CD4-positive, alpha-beta T cell treated with Interleukin-6 at 100 ng/mL for 8 hours (primary cell): ENCODE measurements around the gene NCAM2.

ENCODE experiments used
- DNase-seq: peaks from one replicate; pipeline ENCODE4 v3.0.0-alpha.2; 2020; ENCODE audit warnings: mixed read lengths, low spot score

Gene NCAM2

GRCh38 chr21:21216047-21216446 lies 217.8 kb downstream of the NCAM2 start:
- no peak for DNase-seq

GRCh38 chr21:21226472-21226871 lies 228.3 kb downstream of the NCAM2 start:
- DNase-seq, result no peak

GRCh38 chr21:21230672-21231071 lies 232.5 kb downstream of the NCAM2 start:
- DNase-seq, result no peak

- no peak for DNase-seq
These were observed 233.7 kb downstream of the NCAM2 start for GRCh38 chr21:21231913-21232312.

GRCh38 chr21:21232320-21232719 lies 234.1 kb downstream of the NCAM2 start:
- no peak for DNase-seq

- no peak for DNase-seq
These were observed 234.8 kb downstream of the NCAM2 start for GRCh38 chr21:21233051-21233450.

GRCh38 chr21:21236996-21237395 lies 238.8 kb downstream of the NCAM2 start:
- no peak for DNase-seq

GRCh38 chr21:21238629-21239400 lies 240.6 kb downstream of the NCAM2 start:
- no peak for DNase-seq

- no peak for DNase-seq
These were observed 243.2 kb downstream of the NCAM2 start for GRCh38 chr21:21241391-21241790.

- no peak for DNase-seq
These were observed 247.8 kb downstream of the NCAM2 start for GRCh38 chr21:21246007-21246406.

GRCh38 chr21:21247424-21247823 lies 249.2 kb downstream of the NCAM2 start:
- DNase-seq, result no peak

- DNase-seq, result no peak
These were observed 263.8 kb downstream of the NCAM2 start for GRCh38 chr21:21262048-21262447.

GRCh38 chr21:21268061-21268471 lies 269.9 kb downstream of the NCAM2 start:
- no peak for DNase-seq

- DNase-seq, result no peak
These were observed 270.7 kb downstream of the NCAM2 start for GRCh38 chr21:21268885-21269284.

- DNase-seq, result no peak
These were observed 281.1 kb downstream of the NCAM2 start for GRCh38 chr21:21279193-21279901.

- DNase-seq, result no peak
These were observed 285.6 kb downstream of the NCAM2 start for GRCh38 chr21:21283810-21284209.

- no peak for DNase-seq
These were observed 288.1 kb downstream of the NCAM2 start for GRCh38 chr21:21286170-21286798.

- no peak for DNase-seq
These were observed 292.5 kb downstream of the NCAM2 start for GRCh38 chr21:21290751-21291150.

- no peak for DNase-seq
These were observed 293.8 kb downstream of the NCAM2 start for GRCh38 chr21:21291883-21292569.

- no peak for DNase-seq
These were observed 297.1 kb downstream of the NCAM2 start for GRCh38 chr21:21295303-21295702.

- DNase-seq, result no peak
These were observed 299.0 kb downstream of the NCAM2 start for GRCh38 chr21:21297211-21297610.

GRCh38 chr21:21301013-21301412 lies 302.8 kb downstream of the NCAM2 start:
- no peak for DNase-seq
